ENCODE results near the gene PHACTR1.

DNA sequence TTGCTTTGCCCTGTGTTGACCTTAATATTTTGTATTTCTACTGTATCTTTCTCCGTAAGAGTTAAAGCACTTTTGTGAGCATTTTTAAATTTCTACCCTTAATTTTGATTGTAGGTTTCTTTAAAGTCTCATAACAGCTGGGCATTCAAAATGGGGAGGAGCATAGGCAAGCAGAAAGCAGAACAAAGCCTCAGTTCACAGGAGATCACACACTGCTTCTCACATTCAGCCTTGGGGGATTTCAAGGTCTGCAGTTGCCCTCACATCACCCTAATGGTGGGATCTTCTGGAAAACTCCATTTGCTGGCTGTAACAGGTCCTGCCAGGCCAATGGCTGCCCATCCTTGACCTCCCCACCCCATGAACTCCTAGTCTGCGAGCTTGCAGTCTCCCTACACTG, 292.9 kb downstream of the PHACTR1 start:
- no peak for TF ChIP-seq POLR2A (IDR thresholded peaks at IDR 0.05)
- TF ChIP-seq, protein P1, sequence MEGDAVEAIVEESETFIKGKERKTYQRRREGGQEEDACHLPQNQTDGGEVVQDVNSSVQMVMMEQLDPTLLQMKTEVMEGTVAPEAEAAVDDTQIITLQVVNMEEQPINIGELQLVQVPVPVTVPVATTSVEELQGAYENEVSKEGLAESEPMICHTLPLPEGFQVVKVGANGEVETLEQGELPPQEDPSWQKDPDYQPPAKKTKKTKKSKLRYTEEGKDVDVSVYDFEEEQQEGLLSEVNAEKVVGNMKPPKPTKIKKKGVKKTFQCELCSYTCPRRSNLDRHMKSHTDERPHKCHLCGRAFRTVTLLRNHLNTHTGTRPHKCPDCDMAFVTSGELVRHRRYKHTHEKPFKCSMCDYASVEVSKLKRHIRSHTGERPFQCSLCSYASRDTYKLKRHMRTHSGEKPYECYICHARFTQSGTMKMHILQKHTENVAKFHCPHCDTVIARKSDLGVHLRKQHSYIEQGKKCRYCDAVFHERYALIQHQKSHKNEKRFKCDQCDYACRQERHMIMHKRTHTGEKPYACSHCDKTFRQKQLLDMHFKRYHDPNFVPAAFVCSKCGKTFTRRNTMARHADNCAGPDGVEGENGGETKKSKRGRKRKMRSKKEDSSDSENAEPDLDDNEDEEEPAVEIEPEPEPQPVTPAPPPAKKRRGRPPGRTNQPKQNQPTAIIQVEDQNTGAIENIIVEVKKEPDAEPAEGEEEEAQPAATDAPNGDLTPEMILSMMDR (IDR thresholded peaks at IDR 0.05): no peak

Data from prostate gland (tissue), 2 donors.